UCSD-AML1 (cell line): ENCODE measurements around the gene BSND.

Experiments
- DNase-seq: peaks from one replicate; lab custom pipeline; 2025; ENCODE audit not compliant: unreplicated experiment; lab: John Stamatoyannopoulos, UW

The BSND gene

DNA sequence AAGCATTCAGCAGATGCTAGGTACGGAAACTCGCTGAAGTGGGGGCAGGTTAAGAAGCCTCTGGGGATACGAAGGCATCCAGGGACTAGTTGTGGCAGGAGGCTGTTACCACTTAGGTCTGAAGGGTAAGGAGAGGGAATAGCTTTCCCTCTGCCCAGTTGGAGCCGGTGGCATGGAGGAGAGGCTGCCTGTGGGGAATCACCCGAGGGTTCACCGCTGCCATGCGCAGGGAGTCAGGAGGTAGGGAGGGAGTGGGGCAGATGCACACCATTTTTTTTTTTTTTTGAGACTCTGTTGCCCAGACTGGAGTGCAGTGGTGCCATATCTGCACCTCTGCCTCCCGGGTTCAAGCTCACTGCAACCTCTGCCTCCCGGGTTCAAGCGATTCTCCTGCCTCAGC lies 46.7 kb downstream of the BSND start:
- no peak for DNase-seq

DNA sequence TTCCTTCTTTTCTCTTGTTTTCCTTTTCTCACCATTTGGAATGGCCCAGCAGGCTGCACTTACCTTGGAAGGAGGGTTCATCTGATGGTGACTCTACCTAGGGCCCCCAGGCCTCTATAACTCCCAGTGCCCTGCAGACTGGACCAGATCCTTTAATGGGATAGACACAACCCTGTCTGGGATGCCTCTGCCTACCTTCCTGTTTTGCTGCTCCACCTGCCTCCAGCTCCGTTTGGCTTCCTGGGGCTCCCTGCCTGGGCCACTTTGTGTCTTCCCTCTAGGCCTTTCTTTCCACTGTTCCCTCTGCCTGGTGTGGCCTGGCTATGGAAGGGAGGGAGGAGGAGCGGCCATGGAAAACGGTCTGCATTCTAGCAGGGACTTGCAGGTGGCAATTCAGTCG lies 48.1 kb downstream of the BSND start:
- no peak for DNase-seq

DNA sequence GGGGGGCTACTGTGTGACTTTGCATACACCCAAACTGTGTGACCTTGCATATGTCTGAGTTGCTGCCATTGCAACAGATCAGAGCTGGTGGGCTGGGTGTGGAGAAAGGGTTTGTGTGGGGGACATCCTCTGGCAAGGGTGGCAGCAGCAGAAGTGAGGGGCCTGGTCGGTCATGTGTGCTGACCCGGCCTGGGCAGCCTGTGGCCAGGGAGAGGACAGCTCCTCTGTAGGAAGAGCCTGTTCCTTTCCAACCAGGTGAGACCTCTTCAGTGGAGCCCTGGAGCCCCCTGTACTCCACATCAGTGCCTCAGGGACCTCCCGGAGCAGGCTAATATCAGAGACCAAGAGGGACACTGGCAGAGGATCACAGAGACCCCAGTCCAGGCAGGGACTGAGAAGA lies 48.9 kb downstream of the BSND start:
- no peak for DNase-seq

DNA sequence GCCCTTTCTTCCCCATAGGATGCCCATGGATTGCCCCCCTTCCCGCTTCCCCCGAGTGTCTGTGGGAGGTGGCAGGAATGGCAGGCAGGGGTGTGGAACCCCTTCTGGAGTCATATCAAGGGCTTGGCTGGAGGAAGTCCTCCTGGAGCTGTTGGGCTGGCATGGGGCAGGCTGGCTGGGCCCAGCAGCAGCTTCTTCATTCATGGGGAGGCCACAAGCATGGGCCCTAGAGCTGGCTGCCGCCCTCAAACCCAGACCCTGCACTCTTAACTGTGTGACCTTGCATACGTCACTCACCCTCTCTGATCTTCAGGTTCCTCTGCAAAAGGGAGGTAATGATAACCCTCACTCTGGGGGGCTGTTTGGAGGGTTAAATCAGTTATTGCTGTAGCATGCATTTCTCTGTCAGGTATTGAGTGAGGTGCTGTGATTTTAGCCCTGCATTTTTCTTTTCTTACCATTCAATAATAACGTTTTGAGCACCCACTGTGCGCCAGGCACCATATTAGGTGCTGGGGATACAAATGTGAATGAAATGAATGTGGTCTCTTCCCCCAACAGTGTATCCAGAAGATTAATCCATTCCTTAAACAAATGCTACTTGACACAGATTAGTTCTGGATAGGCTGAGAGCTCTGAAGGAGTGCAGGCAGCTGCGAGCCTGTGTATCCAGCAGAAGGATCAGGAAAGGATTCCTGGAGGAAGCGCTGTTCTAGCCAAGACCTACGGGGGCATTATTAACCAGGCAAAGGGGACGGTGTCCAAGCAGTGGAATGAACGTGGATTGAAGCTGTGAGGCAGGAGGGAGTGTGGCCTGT lies 49.9 kb downstream of the BSND start:
- DNase-seq = no peak

DNA sequence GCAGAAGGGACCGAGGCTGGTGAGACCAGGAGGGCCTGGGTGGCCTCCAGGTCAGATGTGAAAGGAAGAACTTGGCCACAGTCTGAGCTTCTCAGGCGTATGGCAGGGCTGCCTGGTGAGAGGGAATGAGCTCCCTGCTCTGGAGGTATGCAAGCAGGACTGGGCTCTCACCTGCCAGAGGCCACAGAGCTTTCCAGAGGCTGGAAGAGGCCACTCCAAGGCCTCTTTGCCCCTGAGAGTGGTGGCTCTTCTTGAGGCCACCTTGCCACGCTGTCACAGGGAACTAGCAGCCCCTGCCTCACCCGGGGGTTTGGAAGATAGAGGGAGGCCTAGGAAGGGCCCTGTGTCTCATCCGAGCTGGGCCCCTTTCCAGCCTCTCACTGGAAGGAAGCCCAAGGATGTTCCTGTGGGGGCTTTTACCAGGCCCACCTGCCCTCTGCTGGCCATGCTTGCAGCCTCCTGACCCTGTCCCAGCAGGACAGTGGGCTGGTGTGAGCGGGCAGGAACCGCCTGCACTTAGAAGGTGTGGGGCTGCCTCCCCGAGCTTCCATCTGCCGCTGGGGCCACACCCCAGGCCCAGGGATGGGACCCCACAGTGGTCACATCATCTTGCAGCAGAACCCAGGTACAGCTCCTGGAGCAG lies 50.7 kb downstream of the BSND start:
- no peak for DNase-seq

DNA sequence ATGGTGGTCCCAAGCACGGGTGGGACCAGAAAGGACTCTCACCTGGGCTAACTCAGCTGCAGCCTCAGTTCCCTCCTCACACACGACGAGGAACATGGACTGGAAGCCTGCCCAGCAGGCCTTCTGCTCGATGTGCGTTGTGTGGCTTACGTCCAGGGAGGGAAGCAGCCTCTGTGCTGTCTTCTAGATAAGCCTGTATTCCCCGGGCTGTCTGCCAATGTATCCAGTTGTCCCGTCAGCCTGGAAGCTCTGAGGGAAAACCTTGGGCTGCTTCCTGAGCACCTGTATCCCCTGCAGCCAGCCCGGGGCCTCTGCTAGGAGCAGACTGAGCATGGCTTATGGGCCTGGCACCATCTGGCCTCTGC lies 51.2 kb downstream of the BSND start:
- no peak for DNase-seq

DNA sequence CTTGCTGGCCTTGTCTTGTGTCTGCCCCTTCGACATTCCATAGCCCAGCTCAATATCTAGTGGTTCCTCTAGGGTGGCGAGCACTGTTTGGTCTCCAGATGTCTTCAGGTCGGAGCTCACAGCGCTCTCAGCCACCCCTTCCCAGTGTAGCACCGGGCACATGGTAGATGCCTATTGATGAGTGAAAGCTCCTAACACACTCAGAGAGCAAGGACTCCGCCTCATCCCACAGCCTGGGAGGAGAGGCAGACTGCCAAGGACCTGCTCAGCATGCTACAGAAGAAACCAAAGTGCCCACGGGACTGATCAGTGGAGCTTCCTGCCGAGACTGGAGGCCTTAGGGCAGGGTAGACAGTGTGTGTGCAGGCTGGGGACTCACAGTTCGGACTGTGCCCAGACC lies 51.5 kb downstream of the BSND start:
- no peak for DNase-seq

DNA sequence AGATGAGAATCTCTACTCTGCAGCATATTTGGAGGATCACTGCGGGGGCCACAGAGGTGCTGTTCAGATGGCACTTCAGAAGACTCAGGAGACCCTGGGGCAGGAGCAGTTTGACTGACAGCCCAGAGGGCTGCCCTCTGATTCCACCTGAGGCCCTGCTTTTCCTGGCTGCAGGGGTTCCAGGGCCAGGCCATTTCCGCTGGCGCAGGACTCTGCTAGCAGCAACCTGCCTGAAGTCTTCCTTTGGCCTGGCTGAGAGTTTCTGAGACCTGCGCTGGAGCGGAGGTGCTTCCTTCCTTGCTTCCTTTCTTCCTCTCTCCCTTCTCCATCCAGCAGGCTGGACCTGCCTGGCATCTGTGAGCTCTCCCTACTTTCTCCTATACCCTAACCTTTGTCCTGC lies 52.4 kb downstream of the BSND start:
- no peak for DNase-seq

DNA sequence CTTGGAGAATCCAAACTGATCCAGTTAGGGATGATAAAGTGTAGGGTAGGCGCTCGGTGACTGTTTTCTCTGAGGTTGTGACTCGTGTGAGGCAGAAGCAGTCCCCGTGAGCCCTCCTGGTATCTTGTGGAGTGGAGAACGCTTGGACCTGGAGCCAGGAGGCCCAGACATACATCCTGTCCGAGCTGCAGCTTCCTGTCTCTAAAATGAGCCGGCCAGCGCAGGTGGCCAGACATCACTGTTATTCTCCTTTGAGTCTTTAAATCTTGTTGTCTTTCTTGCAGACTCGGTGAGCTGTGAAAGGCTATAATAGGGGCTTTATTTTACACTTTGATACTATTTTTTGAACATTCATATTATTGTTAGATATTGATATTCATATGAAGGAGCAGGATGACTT lies 52.9 kb downstream of the BSND start:
- DNase-seq = no peak

DNA sequence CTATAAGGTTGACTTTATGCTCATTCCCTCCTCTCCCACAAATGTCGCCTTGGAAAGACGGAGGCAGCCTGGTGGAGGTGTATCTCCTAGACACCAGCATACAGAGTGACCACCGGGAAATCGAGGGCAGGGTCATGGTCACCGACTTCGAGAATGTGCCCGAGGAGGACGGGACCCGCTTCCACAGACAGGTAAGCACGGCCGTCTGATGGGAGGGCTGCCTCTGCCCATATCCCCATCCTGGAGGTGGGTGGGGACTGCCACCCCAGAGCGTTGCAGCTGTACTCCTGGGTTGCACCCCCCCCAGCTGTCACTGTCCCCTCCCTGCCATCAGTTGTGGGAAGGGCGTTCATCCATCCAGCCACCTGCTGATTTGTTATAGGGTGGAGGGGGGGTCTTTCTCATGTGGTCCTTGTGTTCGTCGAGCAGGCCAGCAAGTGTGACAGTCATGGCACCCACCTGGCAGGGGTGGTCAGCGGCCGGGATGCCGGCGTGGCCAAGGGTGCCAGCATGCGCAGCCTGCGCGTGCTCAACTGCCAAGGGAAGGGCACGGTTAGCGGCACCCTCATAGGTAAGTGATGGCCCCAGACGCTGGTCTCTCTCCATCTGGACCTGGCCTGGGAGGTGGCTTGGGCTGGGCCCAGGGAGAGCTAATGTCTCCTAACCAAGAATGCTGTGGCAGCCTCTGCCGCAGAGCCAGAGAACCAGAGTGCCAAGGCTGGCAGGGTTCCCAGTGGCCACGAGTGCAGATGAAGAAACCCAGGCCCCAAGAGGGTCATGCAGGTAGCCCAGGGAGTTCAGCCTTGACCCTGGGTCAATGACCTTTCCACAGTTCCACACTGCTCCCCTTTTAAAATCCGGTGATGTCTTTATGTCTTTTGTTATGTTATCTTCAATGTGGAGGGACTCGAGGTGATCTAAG lies 53.7 kb downstream of the BSND start:
- no peak for DNase-seq

DNA sequence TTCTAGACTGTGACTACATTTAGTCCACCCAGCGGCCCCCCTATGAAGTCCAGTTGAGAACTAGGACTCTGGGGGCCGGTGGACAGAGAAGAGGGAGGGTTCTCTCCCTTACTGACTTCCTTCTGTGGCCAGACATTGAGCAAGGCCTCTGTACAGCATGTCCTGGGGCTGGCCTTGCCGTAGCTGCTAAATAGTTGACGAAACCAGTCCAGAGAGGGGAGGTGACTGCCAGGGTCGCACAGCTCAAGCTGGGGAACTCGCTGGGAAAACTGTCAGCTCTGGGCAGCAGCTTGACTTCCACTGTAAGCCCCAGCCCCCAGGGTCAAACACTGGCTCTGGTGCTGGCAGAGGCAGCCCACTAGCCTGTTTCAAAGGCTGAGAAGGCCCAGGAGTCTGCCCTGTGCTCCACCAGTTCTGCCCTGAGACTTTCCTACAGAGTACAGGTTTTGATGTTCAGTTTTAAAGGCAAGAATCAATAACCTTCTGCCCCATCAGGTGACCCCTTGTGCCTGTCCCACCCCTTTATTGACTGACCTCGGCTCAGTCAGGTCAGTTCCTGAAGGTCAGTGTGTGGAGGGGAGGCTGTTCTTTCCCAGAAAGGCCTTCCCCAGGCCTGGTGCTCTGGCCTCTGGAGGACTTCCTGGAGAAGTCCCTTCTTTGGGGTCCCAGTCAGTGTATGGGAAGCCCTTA lies 54.7 kb downstream of the BSND start:
- no peak for DNase-seq

DNA sequence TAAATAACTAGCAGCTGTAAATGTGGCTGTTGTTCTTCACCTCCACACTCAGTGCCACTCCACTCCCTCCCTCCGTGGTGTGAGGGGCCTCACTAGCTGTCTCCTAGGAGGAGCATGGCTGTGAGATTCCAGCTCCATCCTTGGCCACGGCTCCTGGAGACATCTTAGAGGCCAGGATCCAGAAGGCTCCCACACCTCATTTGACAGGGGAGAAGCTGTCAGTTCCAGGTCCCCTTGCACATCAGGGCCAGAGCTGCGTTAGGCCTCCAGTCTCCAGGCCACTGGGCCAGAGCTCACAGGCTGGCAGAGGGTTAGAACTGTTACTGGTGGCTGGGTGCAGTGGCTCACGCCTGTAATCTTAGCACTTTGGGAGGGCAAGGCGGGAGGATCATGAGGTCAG lies 55.7 kb downstream of the BSND start:
- DNase-seq = no peak

DNA sequence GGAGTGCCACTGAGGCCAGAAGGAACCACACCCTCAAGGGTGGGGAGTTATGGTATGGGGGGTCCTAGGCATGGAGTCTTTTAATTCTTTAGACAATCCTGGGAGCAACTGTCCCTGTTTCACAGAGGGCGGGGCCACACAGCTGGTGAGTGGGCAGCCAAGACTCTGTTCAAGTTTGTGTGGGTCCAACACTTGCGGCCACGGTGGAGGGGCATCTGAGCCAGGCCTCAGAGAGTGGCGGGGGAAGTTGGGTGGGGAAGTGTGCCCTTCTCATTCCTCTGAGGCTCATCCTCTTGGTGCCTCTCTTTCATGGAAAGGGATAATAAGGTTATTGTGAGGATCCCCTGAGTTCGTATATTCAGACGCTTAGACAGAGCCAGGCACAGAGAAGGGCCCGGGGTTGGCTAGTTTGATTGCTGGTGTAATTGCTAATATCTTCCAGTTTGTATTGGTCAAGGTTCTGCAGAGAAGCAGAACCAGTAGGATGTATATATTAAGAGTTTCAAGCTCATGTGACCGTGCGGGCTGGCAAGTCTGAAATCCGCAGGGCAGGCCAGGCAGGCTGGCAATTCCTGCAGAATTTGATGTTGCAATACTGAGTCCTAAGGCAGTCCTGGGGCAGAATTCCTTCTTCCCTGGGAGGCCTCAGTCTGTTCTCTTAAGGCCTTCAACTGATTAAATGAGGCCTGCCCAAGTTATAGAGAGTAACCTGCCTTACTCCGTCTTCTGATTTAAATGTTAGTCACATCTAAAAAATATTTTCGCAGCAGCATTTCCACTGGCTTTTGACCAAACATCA lies 56.5 kb downstream of the BSND start:
- no peak for DNase-seq

DNA sequence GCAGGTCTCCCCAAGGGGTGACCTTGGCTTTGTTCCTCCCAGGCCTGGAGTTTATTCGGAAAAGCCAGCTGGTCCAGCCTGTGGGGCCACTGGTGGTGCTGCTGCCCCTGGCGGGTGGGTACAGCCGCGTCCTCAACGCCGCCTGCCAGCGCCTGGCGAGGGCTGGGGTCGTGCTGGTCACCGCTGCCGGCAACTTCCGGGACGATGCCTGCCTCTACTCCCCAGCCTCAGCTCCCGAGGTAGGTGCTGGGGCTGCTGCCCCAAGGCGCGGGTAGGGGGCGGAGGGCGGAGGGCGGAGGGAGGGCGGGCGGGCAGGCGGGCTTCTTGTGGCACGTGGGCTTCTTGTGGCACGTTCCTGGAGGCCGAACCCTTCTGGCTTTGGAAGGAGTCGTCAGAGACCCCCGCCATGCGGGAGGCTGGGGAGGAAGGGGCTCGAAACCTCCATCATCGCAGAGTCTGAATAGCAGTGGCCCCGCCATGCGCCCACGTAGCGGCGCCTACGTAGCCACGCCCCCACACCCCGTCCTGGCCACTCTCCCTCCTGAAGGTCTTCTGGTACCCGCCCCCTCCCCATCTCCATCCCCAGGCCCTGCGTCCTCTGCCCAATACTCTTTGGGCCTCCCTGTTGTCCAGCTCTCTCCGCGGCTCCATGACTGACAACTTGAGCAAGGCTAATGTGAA lies 57.4 kb downstream of the BSND start:
- DNase-seq = no peak

DNA sequence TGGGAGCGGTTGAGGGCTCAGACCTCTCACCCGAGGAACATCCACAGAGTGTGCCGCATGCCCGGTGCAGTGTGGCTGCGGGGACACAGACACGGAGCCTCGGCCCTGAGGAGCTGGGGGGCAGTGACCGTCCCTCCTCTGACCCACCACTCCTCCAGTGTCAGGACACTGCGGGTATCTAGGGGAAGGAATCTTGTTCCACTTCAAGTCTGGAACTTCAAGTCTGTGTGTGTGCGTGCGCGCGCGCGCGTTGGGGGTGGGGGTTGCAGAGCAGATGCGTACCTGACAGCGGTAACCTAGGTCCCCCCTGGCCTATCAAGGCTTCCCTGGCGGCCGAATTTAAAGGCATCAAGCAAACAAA lies 57.9 kb downstream of the BSND start:
- DNase-seq = no peak

DNA sequence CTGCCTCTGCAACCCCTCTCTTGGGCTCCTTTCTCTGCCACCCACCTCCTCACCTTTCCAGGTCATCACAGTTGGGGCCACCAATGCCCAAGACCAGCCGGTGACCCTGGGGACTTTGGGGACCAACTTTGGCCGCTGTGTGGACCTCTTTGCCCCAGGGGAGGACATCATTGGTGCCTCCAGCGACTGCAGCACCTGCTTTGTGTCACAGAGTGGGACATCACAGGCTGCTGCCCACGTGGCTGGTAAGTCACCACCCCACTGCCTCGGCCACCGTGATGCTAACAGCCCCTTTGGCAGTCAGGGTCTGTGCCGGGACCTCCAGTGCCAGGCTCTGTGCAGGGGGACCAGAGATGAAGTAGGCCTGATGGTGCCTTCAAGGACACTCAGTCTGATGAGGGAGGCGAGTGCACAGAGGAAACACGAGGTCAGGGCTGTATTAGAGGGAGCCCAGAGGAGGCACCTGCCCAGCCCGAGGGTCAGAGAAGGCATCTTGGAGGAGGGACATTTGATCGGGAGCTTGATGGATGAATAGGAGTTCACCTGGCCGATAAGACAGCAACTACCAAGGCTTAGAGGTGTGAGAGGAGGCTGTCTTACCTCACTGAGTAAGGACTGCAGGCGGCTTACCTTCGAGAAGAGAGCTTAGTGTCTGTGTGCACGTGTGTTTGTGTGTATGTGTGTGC lies 58.7 kb downstream of the BSND start:
- DNase-seq = no peak

DNA sequence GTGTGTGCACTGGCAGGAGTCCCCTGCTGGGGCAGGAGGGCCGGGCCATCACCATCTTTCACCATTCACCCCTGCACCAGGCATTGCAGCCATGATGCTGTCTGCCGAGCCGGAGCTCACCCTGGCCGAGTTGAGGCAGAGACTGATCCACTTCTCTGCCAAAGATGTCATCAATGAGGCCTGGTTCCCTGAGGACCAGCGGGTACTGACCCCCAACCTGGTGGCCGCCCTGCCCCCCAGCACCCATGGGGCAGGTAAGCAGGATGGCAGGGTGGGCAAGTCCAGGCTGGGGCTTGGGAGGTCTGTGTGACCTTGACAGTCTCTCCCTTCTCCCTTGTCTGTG lies 59.2 kb downstream of the BSND start:
- no peak for DNase-seq

DNA sequence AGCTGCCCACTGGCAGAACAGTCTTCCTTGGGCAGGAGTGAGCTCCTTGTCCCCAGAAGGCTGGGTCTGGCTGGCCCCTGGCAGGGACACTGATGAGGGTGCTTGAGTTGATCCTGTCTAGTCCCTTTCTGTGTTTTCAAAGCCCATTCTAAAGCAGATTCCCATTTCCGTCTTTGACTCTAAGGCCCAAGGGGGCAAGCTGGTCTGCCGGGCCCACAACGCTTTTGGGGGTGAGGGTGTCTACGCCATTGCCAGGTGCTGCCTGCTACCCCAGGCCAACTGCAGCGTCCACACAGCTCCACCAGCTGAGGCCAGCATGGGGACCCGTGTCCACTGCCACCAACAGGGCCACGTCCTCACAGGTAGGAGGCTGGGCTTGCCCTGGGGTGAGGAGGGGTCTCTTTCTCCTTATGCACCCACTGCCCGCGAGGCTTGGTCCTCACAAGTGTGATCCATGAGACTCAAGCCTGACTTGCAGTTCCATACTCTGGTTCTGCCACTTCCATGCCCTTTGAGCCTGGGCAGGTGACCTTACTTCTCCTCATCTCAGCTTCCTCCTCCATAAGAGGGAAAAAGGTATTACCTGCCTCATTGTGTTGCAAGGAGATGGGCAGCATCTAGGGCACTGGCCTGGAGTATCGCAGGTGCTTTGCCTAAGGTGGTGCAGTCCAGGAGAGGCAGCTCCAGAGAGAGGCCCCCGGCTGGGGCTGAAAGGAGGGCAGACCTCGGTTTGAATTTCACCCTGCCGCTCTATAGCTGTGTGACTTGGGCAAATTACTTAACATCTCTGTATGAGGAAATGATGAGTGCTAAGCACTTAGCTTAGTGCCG lies 60.8 kb downstream of the BSND start:
- DNase-seq = no peak
